Activated CD4-positive, alpha-beta T cell treated with anti-CD3 and anti-CD28 coated beads for 4 hours (primary cell): ENCODE data around the gene CDK2AP2.

Experiments
- DNase-seq, 2 donors: peaks; one replicate each; pipeline ENCODE4 v3.0.0-alpha.2; 2020

CDK2AP2 gene

GRCh38 chr11:67503119-67504004 lies 4.6 kb downstream of the CDK2AP2 start:
- no peak for DNase-seq

DNA sequence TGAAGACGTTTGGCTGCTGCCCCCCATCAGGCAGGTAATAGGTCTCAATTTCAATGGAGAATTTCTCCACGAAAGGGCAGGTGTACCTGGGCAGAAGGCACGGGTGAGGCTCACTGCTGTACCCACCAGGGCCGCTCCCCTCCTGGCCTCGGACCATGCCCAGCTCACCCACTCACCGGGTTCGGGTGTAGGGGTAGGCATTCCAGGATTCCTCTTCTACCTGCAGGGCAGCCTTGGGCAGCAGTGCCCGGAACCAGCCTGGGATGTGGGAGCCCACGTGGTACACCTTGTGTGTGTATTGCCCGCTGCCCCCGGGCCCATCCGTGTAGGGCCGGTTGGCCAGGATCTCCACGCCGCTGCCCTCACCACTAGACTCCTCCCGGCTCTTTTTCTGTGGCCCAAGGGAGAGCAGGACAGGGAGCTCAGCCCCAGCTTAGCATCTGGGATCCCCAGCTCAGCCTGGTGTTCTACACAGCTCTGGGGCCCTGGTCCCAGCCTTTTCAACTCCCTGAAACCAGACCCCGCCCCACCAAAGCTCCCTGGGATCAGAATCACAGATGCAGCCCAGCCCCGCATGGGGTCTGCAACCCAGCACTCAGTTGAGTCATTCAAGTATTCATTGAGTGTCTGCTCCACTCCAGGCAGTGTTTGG lies 5.5 kb downstream of the CDK2AP2 start:
- no peak for DNase-seq

- DNase-seq = no peak
Observed at GRCh38 chr11:67501854-67502253, 6.1 kb downstream of the CDK2AP2 start.

DNA sequence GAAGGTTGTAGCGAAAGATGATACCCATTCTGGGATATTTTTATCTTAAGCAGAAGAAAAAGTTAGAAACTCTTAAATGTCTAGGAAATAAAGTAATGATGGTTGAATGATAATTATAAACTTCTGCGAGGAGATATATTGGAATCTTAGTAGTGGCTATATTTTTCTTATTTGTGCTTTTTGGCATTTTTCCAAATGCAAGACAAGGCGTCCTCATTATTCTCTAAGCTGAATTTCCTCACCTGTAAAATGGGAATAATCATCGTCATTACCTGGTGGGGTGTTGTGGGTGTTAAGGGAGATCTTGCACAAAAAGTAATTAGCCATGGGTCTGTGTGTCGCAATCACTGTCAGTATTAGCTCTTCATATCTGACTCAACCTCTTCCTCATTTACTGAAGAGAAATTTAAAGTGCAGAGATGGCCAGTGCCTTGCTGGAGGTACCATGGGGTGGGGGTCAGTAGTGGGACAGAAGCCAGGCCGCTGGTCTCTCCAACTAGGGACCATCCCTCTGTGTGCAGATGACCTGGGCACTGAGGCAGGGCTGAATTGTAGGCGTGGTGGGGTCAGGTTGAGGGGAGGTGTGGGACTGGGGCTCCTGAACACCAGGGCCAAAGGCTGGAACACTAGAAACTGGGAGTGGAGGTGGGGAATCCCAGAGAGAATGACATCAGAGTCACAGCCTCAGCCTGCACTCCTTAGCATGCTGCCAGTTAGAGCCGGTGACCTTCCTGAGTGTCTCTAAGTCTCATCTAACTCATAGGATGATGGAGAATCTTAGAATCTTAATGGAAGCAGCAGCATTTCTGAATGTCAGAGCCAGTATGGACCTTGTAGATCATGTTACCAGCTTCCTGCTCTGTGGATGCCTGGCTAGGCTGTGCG lies 6.9 kb downstream of the CDK2AP2 start:
- DNase-seq = no peak

DNA sequence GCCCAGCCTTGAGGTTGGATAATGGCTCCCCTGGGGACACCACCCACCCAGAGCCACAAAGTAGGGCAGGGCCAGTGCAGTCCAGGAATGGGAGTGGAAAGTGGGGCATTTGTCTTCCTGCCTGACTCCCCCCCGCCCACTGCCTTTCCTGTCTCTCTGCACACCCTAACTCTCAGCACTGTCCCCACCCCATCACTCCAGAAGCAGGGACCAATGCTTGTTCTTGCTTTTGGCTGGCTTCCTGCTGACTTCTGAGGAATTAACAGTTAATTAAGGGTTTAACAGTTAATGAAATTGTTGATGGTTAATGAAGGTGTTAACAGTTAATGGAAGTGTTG lies 7.5 kb downstream of the CDK2AP2 start:
- no peak for DNase-seq

DNA sequence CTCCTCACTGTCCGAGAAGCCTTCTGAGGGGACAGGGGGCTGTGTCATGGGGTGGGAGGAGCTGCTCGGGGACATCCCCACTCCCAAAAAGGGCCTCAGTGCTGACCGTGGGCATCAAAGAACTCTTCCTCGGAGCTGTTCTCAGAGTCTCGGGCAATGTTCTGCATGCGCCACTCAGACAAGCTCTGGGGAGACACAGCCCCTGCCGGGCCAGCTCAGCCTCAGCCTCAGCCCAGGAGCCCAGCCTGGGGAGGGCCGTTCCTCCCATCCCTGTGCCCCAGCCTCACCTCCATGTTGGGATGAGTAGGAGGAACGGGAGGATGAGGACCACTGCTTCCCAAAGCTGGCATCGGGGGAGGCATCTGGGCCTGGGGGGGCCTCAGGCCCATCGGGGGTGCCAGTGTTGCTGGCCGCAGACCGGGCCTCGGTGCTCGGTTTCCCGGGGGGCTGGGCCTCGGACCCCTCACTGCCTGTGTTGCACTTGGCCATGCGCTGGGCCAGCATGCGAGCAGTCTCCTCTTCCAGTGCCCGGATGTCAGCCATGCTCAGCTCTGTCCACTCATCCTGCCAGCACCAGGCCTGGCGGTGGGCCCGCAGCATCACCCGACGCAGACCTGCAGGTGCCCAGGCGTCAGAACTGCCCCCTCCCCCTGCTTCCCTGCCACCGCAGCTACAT lies 8.0 kb downstream of the CDK2AP2 start:
- no peak for DNase-seq

DNA sequence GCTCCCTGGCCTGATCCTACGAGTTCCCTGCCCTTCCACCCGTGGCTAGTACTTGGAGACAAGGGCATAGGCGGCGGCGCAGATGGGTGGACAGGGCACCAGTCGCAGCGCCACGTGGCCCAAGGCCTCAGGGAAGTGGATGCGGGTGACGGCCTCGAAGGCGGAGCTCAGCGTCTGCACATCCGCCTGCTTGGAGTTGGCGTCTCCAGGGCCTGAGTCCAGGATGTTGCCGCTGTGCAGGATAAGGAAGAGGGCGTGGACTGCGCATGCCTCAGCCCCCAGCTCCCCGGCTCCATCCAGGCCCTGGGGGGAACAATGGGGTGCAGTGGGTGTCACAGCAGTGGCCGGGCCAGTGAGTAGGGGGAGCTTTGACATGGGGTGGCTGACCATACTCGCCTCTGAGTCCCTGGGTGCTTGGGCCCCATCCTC lies 9.4 kb downstream of the CDK2AP2 start:
- no peak for DNase-seq

- DNase-seq = no peak
Observed at GRCh38 chr11:67497656-67498291, 10.2 kb downstream of the CDK2AP2 start.

GRCh38 chr11:67496113-67496512 lies 11.8 kb downstream of the CDK2AP2 start:
- no peak for DNase-seq

GRCh38 chr11:67495234-67496005 lies 12.5 kb downstream of the CDK2AP2 start:
- DNase-seq = no peak

GRCh38 chr11:67494371-67495233 lies 13.4 kb downstream of the CDK2AP2 start:
- DNase-seq = no peak

- no peak for DNase-seq
Observed at GRCh38 chr11:67493548-67494370, 14.2 kb downstream of the CDK2AP2 start.

DNA sequence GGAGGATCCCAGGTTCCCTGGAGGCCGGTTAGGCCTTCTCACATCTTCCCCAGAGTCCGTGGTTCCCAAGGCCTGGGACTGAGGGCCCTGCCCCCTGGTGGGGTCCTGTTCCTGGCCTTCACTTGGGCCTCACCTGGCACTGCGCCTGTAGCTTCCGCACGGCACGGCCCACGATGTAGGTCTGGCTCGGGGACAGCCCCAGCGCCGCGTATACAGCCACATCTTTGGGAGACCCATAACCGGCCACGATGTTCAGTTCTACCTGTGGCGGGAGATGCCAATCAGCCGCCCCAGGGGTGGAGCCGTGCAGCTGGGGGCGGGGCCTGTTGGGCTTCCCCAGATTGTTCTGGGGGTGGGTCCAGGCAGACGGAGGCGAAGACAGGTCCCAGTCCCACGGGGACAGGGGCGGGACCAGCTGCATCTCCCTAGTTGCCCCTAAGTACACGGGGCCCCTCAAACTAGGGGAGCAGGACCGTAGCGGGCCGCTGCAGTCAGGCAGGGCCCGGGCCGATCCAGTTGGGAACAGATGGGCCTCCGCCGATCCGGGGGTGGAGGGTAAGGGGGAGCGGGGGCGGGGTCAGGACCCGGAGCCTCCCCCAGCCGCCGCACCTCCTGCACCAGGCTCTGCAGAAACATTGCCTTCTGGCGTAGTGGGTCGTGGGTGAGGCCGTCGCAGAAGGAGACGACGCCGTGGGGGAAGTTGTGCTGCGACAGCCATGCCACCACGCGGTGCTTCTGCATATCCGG lies 15.0 kb downstream of the CDK2AP2 start:
- no peak for DNase-seq

GRCh38 chr11:67492069-67492727 lies 15.8 kb downstream of the CDK2AP2 start:
- DNase-seq = no peak

DNA sequence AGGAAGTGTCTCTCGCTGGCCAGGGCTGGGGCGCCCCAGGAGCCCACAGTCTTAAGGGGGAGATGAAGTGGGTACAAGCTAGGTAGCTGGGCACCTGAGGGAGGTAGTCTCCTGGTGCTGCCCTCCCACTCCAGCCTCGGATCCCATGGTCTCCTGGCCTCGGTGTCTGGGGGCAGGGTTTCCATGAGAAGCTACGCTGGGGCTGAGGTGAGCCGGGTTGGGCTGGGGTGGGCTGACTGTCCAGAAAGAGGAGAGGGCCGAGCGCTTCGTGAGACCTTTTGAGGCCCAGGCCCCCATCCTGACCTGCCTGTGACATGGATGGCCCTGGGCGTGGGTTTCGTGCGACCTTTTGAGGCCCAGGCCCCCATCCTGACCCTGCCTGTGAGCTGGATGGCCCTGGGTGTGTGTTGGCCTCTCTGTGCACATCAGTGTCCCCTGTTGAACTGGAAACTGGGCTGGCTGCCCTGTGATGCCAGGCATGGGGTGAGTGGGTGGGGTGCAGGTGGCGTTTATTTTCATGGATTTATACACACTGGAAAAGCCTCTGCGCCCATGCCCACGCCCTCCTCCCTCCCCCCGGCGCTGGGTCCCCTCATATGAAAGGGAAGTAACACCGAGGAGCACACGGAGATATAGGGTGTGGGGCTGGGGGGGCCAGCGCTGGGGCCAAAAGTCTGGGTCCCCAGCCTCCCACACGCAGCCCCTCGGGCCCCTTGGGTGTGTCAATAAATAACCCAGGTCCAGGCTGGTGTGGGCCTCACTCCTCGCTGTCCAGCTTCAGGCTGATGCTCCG lies 16.5 kb downstream of the CDK2AP2 start:
- no peak for DNase-seq

GRCh38 chr11:67490727-67491065 lies 17.3 kb downstream of the CDK2AP2 start:
- DNase-seq = no peak
